HepG2 (cell line): Measurements from ENCODE around the gene MTA1. TPM values are rescaled to one million over a fixed set of nuclear protein-coding genes. Genes with fewer than 3 reads are reported as not detected.

Source experiments
- DMAP1 ChIP-seq: IDR thresholded peaks from 2 replicates; pipeline ENCODE4 v1.6.1; 2016
- EP300 ChIP-seq, 3 experiments: sonication (generic) in 1 of 3; formaldehyde crosslinking in 1 of 3; IDR thresholded peaks; 2 replicates each; pipeline versions ENCODE4 v1.5.1 to v1.6.1; 2011 to 2020; ENCODE audit warnings: low read depth in 2 of 3, low read length in 2 of 3, borderline replicate concordance in 1 of 3, improper control_type of control experiment in 1 of 3, mild to moderate bottlenecking in 1 of 3, missing genetic modification reagents in 1 of 3, moderate library complexity in 1 of 3
- FOXA1 ChIP-seq, 2 experiments: fragments of 450-650 bp in 1 of 2; sonication (generic) in 1 of 2; formaldehyde crosslinking in 1 of 2; IDR thresholded peaks; 2 replicates each; pipeline versions ENCODE4 v1.4.0 to v1.6.1; 2016 to 2020; ENCODE audit warnings: missing genetic modification reagents in 1 of 2
- GMEB1 ChIP-seq: sonication (generic); formaldehyde crosslinking; IDR thresholded peaks from 2 replicates; pipeline ENCODE4 v1.5.1; 2020; ENCODE audit warnings: missing genetic modification reagents, mild to moderate bottlenecking, borderline replicate concordance
- HOXA3 ChIP-seq: sonication (generic); formaldehyde crosslinking; IDR thresholded peaks from 2 replicates; pipeline ENCODE4 v1.5.0; 2020; ENCODE audit warnings: missing genetic modification reagents
- IRX3 ChIP-seq: sonication (generic); formaldehyde crosslinking; IDR thresholded peaks from 2 replicates; pipeline ENCODE4 v1.8.1; 2023; ENCODE audit warnings: mild to moderate bottlenecking, low read depth, missing genetic modification reagents, borderline replicate concordance
- MYC ChIP-seq: sonication (generic); formaldehyde crosslinking; IDR thresholded peaks from 2 replicates; pipeline ENCODE4 v1.9.0; 2021; ENCODE audit warnings: missing genetic modification reagents, borderline replicate concordance
- NFATC3 ChIP-seq: sonication (generic); formaldehyde crosslinking; IDR thresholded peaks from 2 replicates; pipeline ENCODE4 v1.5.1; 2020; ENCODE audit warnings: mild to moderate bottlenecking, missing genetic modification reagents
- NR0B2 ChIP-seq: sonication (generic); formaldehyde crosslinking; IDR thresholded peaks from 2 replicates; pipeline ENCODE4 v1.4.0; 2020; ENCODE audit warnings: mild to moderate bottlenecking, missing genetic modification reagents
- RBFOX2 ChIP-seq: fragments of 200-400 bp; formaldehyde crosslinking; IDR thresholded peaks from 2 replicates; pipeline ENCODE4 v1.6.1; 2017; ENCODE audit warnings: low read depth, mild to moderate bottlenecking, low read length
- SAFB2 ChIP-seq: sonication (generic); formaldehyde crosslinking; IDR thresholded peaks from 2 replicates; pipeline ENCODE4 v1.5.1; 2020; ENCODE audit warnings: missing genetic modification reagents, low read depth, mild to moderate bottlenecking, borderline replicate concordance
- ZBTB37 ChIP-seq: sonication (generic); formaldehyde crosslinking; IDR thresholded peaks from 2 replicates; pipeline ENCODE4 v1.4.0; 2020; ENCODE audit warnings: mild to moderate bottlenecking, missing genetic modification reagents
- ZBTB43 ChIP-seq: sonication (generic); formaldehyde crosslinking; conservative IDR thresholded peaks from 2 replicates; pipeline ENCODE4 v1.4.0; 2020; ENCODE audit warnings: missing genetic modification reagents
- ZNF329 ChIP-seq: sonication (generic); formaldehyde crosslinking; IDR thresholded peaks from 2 replicates; pipeline ENCODE4 v1.9.0; 2021; ENCODE audit warnings: low read depth, mild to moderate bottlenecking, missing genetic modification reagents
- ZNF382 ChIP-seq: sonication (generic); formaldehyde crosslinking; IDR thresholded peaks from 2 replicates; pipeline ENCODE4 v1.5.0; 2020; ENCODE audit warnings: missing genetic modification reagents, mild to moderate bottlenecking, borderline replicate concordance
- ZNF558 ChIP-seq: sonication (generic); formaldehyde crosslinking; IDR thresholded peaks from 2 replicates; pipeline ENCODE4 v1.9.0; 2022; ENCODE audit warnings: mild to moderate bottlenecking, missing genetic modification reagents, borderline replicate concordance
- ZNF563 ChIP-seq: sonication (generic); formaldehyde crosslinking; IDR thresholded peaks from 2 replicates; pipeline ENCODE4 v1.8.0; 2022; ENCODE audit warnings: mild to moderate bottlenecking, moderate library complexity, missing genetic modification reagents
- ZNF761 ChIP-seq: sonication (generic); formaldehyde crosslinking; conservative IDR thresholded peaks from 2 replicates; pipeline ENCODE4 v1.4.0; 2020; ENCODE audit warnings: mild to moderate bottlenecking, missing genetic modification reagents
- ZNF788 ChIP-seq: sonication (generic); formaldehyde crosslinking; IDR thresholded peaks from 2 replicates; pipeline ENCODE4 v1.5.0; 2020; ENCODE audit warnings: mild to moderate bottlenecking, missing genetic modification reagents, borderline replicate concordance
- polyA plus RNA-seq, 8 experiments: library from polyadenylated mRNA; depleted of rRNA in 3 of 8; stranded (reverse) in 7 of 8; unstranded in 1 of 8; fragments of >200 nt; fragmentation: Illumina TruSeq in 4 of 8; extraction: Trizol in 4 of 8; gene quantifications; 2 replicates each; pipeline versions ENCODE4 v1.2.1 to v1.2.3, GENCODE V29; 2011 to 2016; ENCODE audit warnings: low read depth in 4 of 8, missing spikeins in 1 of 8, mixed read lengths in 1 of 8; ENCODE audit not compliant: insufficient read depth in 1 of 8
- total RNA-seq, 5 experiments: library from RNA; depleted of rRNA; stranded (reverse); fragments of >200 nt; fragmentation: Illumina TruSeq; extraction: Trizol; gene quantifications; 2 replicates each; pipeline ENCODE4 v1.2.3, GENCODE V29; 2016; ENCODE audit warnings: low read depth in 1 of 5
- TF ChIP-seq, protein P1 (sequence below): sonication (generic); formaldehyde crosslinking; IDR thresholded peaks from 2 replicates; pipeline ENCODE4 v1.4.0; 2020; ENCODE audit warnings: missing genetic modification reagents

MTA1 gene
- total and polyA plus RNA-seq, 2 of the 13 experiments (the other 11 are each of a cell fraction or from before 2014, with no cell fraction given): 35.2 to 85.8 TPM

DNA sequence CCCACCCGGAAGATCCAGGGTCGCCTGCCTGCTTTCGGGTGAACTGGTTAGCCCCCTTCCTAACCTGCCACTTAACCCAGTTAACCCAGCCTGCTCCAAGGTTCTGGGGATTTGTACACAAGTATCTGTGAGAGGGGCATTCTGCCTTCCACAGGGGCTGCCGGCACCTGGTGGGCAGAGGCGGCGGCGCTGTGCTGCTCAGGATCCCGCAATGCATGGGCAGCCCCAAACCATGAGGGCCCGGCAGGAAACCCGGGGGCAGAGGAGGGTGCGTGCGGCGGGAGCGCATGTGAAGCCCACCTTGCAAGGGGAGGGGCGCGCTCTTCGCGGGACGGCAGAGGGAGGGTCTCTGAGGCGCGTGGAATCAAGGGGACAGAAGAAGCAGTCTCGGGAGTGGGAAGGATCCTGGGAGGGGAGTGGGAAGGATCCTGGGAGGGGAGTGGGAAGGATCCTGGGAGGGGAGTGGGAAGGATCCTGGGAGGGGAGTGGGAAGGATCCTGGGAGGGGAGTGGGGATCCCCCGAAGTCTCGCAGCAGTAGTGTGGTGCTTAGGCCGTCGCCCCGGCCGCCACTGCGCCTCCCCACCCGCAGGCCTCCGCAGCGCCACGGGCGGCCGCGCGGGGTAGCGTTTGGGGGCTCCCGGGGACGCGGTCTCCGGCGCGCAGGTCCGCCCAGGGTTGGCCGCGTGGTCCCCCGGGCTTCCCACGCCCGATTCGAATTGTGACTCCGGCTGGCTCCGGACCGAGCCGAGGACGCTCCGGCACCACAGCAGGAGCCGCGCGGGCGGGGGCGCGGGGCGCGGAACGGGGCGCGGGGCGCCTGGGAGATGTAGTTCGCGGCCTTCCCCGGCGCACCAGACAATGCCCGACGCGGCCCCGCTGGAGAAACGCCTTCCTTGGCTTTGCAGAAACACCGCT lies 4.9 kb upstream of the MTA1 start (continued):
- no peak for TF ChIP-seq DMAP1 (CRISPR knock-in tag)
- 0 out of 2 replicates have a peak, but pooled peaks have one; percentile 59 for TF ChIP-seq ZNF761 (CRISPR knock-in tag)
- TF ChIP-seq RBFOX2: peak; percentile 74
- TF ChIP-seq SAFB2: 0 out of 2 replicates have a peak, but pooled peaks have one; percentile 83
- TF ChIP-seq HOXA3 (CRISPR knock-in tag): peak; percentile 46; the same call in 1 of the 2 replicates
- no peak for TF ChIP-seq FOXA1 (IDR thresholded peaks at IDR 0.05)
- TF ChIP-seq FOXA1 (CRISPR knock-in tag; IDR thresholded peaks at IDR 0.05): no peak
- no peak for TF ChIP-seq ZNF558
- no peak for TF ChIP-seq ZNF329
- no peak for TF ChIP-seq ZBTB37 (CRISPR knock-in tag)
- no peak for TF ChIP-seq EP300 (IDR thresholded peaks at IDR 0.05; ENCODE audit: low read depth in 2 of 2, low read length in 2 of 2)
- no peak for TF ChIP-seq EP300 (CRISPR knock-in tag; IDR thresholded peaks at IDR 0.05; ENCODE audit: borderline replicate concordance)
- TF ChIP-seq ZNF563 (CRISPR knock-in tag): peak; percentile 81
- TF ChIP-seq NFATC3 (CRISPR knock-in tag): no peak
- TF ChIP-seq ZNF382 (CRISPR knock-in tag): no peak
- peak; percentile 69; the same call in 1 of the 2 replicates for TF ChIP-seq IRX3
- TF ChIP-seq, protein P1, sequence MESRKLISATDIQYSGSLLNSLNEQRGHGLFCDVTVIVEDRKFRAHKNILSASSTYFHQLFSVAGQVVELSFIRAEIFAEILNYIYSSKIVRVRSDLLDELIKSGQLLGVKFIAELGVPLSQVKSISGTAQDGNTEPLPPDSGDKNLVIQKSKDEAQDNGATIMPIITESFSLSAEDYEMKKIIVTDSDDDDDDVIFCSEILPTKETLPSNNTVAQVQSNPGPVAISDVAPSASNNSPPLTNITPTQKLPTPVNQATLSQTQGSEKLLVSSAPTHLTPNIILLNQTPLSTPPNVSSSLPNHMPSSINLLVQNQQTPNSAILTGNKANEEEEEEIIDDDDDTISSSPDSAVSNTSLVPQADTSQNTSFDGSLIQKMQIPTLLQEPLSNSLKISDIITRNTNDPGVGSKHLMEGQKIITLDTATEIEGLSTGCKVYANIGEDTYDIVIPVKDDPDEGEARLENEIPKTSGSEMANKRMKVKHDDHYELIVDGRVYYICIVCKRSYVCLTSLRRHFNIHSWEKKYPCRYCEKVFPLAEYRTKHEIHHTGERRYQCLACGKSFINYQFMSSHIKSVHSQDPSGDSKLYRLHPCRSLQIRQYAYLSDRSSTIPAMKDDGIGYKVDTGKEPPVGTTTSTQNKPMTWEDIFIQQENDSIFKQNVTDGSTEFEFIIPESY: peak; percentile 57; the same call in 1 of the 2 replicates
- 0 out of 2 replicates have a peak, but pooled peaks have one; percentile 24 for TF ChIP-seq GMEB1 (CRISPR knock-in tag)
- peak; percentile 34; the same call in 1 of the 2 replicates for TF ChIP-seq ZBTB43 (CRISPR knock-in tag)
- TF ChIP-seq ZNF788: peak; percentile 40; the same call in 1 of the 2 replicates
- TF ChIP-seq NR0B2: 0 out of 2 replicates have a peak, but pooled peaks have one; percentile 53
- peak; percentile 50; the same call in 1 of the 2 replicates for TF ChIP-seq MYC (CRISPR knock-in tag)
